NCI-H345 treated with DMSO at 0.1 percent for 48 hours (cell line): ENCODE data around the gene HYAL4.
"Not testable (repeated sequence)": the region's sequence is repeated elsewhere in the genome, so short reads cannot be mapped to it uniquely, and the experiment has no call there.

Experiments used
- DNase-seq: peaks from one replicate; lab custom pipeline; 2025; ENCODE audit not compliant: unreplicated experiment; lab: John Stamatoyannopoulos, UW

HYAL4 gene

GRCh38 chr7:123888192-123888591 lies 43.2 kb downstream of the HYAL4 start:
- no peak for DNase-seq

DNA sequence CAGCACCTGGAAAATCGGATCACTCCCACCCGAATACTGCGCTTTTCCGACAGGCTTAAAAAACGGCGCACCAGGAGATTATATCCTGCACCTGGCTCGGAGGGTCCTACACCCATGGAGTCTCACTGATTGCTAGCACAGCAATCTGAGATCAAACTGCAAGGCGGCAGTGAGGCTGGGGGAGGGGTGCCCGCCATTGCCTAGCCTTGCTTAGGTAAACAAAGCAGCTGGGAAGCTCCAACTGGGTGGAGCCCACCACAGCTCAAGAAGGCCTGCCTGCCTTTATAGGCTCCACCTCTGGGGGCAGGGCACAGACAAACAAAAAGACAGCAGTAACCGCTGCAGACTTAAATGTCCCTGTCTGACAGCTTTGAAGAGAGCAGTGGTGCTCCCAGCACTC lies 49.8 kb downstream of the HYAL4 start:
- not testable (repeated sequence) for DNase-seq

DNA sequence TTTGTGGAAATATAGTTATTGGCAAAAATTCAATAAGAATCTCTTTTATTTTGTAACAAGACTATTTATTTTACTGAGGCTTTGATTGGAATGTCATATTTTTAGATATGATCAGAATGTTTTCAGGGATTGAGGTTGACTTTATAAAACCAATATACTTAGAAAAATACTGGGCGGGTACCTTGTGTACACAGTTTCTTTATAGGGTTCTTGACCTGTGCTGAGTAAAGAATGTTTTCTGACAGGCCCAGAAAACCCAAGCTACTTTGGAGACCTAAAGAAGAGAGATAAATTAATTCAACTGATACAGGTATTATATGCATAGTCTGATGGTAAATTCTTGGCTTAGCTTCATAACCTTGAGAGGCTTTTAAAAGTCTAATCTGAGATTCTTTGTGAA lies 56.1 kb downstream of the HYAL4 start:
- no peak for DNase-seq

DNA sequence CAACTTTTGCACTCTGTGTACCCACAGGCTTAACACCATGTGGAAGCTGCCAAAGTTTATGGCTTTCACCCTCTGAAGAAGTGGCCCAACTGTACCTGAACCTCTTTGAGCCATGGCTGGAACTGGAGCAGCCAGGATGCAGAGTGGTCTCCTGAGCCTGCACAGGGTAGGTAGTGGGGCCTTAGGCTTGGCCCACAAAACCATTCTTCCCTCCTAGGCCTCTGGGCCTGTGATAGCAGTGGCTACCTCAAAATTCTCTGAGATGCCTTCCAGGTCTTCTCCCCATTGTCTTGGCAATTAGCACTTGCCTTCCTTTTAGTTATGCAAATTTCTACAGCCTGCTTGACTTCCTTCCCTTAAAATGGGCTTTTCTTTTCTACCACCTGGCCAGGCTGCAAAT lies 60.7 kb downstream of the HYAL4 start:
- no peak for DNase-seq

DNA sequence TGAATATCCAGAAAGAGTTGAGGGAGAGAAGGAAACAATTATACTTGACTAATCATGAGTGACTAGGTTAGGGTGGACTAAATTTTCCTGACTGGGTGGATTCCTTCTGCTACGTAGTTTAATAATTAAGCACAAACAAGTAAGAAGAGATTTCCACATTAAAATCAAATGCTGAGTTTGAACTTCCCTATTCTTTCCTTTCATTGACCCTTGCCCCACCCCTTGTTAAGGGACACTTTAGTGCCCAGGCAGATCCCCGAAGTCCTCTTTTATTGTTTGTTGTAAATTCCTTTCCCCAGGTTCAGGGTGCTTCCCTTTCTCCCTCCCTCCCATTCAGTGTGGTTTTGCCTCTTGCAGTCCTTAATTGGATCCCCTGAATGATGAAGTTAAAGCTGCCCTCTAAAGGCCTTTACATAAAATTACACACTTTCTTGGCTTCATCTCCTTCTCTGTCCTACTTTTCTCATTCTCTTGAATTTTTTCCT lies 71.3 kb downstream of the HYAL4 start:
- peak; percentile 7 for DNase-seq

GRCh38 chr7:123917878-123918277 lies 72.9 kb downstream of the HYAL4 start:
- DNase-seq, result no peak

GRCh38 chr7:123918309-123918708 lies 73.3 kb downstream of the HYAL4 start:
- DNase-seq, result no peak

- no peak for DNase-seq
Measured at GRCh38 chr7:123923599-123923998, 78.6 kb downstream of the HYAL4 start.

GRCh38 chr7:123924941-123925340 lies 80.0 kb downstream of the HYAL4 start, which contains the start of gene SPAM1:
TSS of gene SPAM1 (plus strand) at chr7:123925241. CDS start at chr7:123953571, 28,330 bp downstream.
- DNase-seq, result no peak
